ENCODE data around the gene NR3C1.

Gene NR3C1

DNA sequence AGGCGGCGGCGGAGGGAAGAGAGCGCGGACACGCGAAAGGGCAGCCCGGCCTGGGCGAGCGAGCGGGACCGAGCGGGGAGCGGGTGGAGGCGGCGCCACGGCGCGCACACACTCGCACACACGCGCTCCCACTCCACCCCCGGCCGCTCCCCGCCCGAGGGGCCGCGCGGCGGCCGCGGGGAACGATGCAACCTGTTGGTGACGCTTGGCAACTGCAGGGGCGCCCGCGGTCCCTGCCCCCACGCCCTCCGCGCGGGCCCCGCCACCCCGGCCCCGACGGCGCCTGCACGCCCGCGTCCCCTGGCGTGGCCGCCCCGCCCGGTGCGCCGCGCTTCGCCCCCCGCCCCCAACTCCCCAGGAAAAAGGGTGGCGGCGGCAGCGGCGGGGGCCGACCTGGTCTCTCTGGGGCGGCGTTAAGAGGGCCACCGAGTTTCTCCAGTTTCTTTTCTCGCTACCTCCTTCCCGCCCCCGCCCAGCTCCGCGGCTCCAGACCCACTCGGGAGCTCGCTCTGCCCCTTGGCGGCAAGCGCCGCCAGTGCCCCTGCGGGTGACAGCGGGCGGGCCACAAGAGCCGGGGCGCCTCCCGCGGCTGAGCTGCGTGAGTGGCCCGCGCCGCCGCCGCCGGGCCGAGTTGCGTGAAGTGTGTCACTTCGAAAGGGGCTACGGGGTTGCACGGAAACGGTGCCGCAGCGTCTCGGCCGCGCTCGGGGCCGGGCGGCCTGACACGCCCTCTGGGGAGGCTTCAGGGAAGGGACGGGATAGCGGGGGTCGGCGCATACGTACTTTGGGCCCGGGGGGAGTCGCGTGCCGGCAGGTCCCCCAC is at the start of gene NR3C1:
Gene NR3C1 (minus strand): TSS at position 94 of the 823 bp plus-strand sequence. CDS start 2,847 bp downstream, outside the sequence.
- peak; percentile 78 for DNase-seq (ENCODE audit: low spot score)
- no peak for FAIRE-seq

GRCh38 chr5:143449772-143450171 is 46.3 kb upstream of the NR3C1 start:
- FAIRE-seq (no peak), DNase-seq (ENCODE audit: low spot score) (no peak)

DNA sequence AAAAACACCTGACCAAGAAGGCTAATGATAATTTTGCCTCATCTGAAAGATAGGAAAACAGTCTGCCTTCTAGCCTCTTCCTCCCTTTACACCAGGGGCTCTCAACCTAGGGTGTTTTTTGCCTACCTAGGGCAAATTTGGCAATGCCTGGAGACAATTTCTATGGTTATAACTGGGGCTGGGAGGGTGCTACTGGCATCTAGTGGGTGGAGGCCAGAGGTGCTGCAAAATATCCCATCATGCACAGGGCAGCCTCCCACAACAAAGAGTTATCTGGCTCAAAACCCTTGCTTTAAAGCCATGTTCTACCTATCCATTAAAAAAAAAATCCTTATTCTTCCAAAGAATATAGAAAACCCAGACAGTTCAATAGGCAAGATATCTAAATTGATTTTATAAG is 45.0 kb upstream of the NR3C1 start:
- FAIRE-seq: no peak
- DNase-seq (ENCODE audit: low spot score): no peak

GRCh38 chr5:143447983-143448382 is 44.5 kb upstream of the NR3C1 start:
- DNase-seq (ENCODE audit: low spot score) (no peak), FAIRE-seq (no peak)

GRCh38 chr5:143446535-143447226 is 43.2 kb upstream of the NR3C1 start:
- FAIRE-seq: no peak
- no peak for DNase-seq (ENCODE audit: low spot score)

DNA sequence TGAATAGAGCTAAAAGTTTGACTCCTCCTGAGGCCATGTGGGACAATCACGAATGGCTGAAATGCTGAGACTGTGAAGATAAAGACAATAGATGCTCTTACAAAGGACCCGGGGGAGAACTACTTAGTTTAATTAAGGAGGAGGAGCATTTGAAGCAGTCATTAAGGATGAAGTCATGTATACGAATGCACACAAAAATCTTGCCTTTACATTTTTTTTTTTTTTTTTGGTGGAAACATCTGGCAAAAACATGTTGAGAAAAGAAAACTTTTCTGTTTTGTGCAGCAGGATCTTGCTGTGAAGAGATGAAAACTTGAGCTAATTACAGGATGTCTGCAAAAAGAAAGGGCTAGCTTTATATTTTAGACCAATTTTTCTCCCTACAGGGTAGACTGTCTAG is 42.3 kb upstream of the NR3C1 start:
- no peak for FAIRE-seq
- DNase-seq (ENCODE audit: low spot score): no peak

- DNase-seq (ENCODE audit: low spot score) (no peak), FAIRE-seq (no peak)
Observed at GRCh38 chr5:143443330-143443729, 39.8 kb upstream of the NR3C1 start.

DNA sequence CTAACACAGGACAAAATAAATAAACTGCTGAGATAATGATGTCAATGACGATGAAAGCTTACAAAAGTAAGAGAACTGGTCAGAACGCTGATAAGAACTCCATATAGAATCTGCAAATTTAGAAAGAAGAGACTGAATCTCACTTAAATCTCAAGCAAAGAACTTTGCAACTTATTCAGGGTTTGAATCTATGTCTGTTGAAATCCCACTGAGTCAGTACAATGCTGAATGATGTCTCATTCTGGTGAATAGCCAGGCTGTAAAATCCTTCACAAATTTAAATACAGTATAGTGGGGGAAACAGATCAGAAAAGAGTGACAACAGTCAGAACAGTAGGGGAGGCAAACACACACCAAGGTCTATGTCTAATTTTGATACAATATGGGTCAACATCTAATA is 38.9 kb upstream of the NR3C1 start:
- no peak for DNase-seq (ENCODE audit: low spot score)
- no peak for FAIRE-seq

- FAIRE-seq (no peak), DNase-seq (ENCODE audit: low spot score) (no peak)
Observed at GRCh38 chr5:143440448-143441115, 37.1 kb upstream of the NR3C1 start.

DNA sequence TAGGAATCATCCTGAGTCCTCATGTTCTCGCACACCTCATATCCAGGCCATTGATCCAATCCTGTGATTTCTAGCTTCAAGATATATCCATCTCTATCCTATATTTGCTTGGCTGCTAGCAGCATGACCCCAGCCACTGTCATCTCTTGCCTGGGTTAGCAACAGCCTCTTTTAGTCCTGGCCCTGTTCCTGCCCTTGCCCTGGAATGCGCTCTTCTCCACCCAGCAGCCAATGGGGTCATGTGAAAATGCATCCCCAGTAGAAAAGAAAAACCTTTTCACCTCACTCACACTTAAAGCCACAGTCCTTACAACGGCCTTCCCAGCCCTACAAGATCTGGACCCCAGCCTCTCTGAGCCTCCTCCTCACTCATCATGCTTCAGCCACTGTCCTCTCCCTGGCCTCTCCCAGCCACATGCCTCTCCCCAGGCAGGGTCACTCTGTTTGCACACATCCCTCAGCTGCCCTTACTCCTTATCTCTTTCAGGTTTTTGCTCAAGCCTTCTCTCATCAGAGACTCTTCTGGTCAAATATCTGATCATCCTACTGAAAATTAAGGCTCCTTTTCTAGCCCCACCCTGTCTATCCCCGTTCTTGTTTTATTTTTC is 34.3 kb upstream of the NR3C1 start:
- FAIRE-seq: no peak
- no peak for DNase-seq (ENCODE audit: low spot score)

DNA sequence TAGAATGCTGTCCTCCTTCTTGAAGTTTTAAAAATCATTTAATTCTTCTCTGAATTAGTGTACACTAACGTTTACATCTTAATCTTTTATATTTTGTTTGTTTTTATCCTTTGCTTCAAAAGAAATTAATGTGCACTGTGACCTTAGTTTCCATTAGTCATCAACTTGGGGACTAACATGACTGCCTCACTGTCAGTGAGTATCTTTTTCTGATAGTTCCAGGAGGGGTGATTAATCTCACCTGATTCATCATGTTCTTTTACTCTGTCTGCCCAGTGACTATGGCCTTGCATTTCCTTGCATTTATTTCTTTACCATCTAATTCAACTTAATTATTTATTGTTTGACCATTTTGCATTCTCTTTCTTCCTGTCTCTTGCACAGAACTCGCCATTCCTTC is 33.4 kb upstream of the NR3C1 start:
- FAIRE-seq (no peak), DNase-seq (ENCODE audit: low spot score) (no peak)

- DNase-seq (ENCODE audit: low spot score) (no peak), FAIRE-seq (no peak)
Observed at GRCh38 chr5:143435210-143435657, 31.7 kb upstream of the NR3C1 start.

DNA sequence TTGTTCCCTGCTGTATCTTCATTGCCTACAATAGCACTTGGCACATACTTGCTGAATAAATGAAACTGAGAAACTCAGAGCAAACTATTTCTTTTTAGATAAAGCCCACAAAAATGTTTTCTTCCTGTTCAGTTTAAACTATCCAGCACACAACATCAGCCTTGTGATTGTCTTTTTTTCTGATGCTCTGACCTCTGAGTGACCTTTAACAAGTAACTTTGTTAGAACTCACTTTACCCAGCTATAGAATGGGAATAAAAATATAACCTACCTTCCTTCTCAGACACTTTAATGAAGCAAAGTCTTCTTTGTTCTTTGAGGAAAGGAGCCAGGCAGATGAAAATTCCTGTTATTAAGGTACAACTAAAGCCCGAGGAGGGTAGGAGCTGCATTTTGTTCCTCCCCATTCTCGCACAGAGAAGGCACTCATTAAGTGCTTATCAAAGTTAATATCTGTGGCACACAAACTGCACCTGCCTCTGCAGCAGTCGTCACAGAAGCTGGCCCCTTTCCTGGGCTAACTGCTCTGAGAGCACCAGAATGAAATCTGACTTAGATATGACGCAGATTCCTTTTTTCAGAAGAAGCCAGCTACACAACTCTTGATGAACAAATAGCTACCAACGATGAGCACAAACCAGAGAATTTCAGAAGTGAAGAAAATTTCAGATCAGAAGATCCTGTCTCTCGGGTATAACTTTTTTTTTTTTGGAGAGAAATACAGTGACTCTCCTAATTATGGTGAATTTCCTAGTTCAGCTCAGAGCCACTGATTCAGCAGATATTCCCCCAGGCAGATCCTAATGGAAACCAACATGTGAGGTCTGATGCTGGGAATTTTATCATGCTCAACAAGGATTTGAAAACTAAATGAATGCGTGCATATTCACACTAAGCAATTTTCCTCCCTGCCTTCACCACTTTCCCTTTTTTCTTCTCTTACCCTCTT is 31.0 kb upstream of the NR3C1 start:
- FAIRE-seq: no peak
- DNase-seq (ENCODE audit: low spot score): no peak

GRCh38 chr5:143433670-143434069 is 30.2 kb upstream of the NR3C1 start:
- no peak for FAIRE-seq
- DNase-seq (ENCODE audit: low spot score): no peak

GRCh38 chr5:143432658-143433239 is 29.3 kb upstream of the NR3C1 start:
- no peak for FAIRE-seq

DNA sequence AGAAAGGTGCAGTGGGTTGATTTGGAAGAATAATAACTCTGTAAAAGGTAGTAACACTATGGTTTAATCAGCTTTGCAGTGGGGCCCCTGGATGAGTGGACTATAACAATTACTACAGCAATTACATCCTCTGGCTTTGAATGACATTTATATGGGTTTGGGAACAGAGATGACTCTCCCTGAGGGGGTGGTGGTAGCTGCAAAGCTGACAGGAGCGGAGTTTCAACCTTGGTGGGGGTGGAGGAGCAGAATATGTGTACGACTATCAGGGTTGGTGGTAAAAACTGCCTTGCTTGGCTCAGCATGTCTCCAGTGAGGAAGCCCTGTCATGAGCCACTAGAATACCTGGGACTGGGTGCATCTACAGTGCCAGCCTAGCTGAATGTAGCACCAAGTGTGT is 28.3 kb upstream of the NR3C1 start:
- DNase-seq (ENCODE audit: low spot score) (no peak), FAIRE-seq (no peak)

More at GRCh38 chr5:143432658-143433239, 29.3 kb upstream of the NR3C1 start:
- no peak for DNase-seq (ENCODE audit: low spot score)

- DNase-seq (ENCODE audit: low spot score): no peak
- FAIRE-seq: no peak
Observed at GRCh38 chr5:143428738-143429420, 25.4 kb upstream of the NR3C1 start.

- no peak for FAIRE-seq
- DNase-seq (ENCODE audit: low spot score): no peak
Observed at GRCh38 chr5:143428155-143428554, 24.7 kb upstream of the NR3C1 start.

DNA sequence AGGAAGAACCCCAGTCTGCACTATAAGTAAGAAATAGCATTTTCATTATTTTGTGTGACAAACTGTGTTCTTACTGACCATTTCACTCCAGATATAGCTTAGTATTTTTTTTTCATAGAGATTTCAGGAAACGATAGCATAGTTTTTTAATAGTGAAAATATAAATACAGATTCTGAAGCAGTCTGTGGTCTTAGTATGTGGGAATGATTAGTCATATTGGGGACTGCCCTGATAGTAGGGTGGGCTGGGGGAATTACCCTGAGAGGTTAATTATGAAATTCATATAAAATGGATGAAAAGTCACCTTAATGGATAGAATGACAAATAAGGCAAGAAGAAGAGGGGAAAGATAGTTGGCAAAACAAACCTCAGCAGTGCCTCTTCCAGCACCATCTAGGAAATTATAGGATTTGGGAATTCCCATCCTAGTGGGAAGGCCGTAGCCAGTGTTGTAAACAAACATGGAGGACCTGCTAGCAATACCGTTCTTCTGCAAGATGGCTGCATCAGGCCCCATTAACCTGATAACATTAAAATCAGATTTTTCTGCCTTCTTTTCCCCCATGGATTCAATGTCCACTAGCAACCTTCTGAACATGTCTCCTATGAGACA is 23.7 kb upstream of the NR3C1 start:
- DNase-seq (ENCODE audit: low spot score) (no peak), FAIRE-seq (no peak)

Measured in urothelium cell line (cell line).